Neural progenitor cell (in vitro differentiated cells): ENCODE results near the gene WDR55. TPM values are rescaled to one million over a fixed set of nuclear protein-coding genes. Genes with fewer than 3 reads are reported as not detected.
A peak's percentile ranks its signal among the peaks of the same experiment; 100 is the strongest.

Experiments
- DNase-seq: peaks from one replicate; pipeline ENCODE4 v3.0.0-alpha.2; 2016; ENCODE audit warnings: low spot score
- H2AFZ ChIP-seq: fragments of 200-600 bp; sonication (generic); replicated peaks from 2 replicates; pipeline ENCODE4 v1.6.1; 2016; ENCODE audit warnings: antibody characterized with exemption
- H3F3A ChIP-seq: fragments of 200-600 bp; sonication (generic); 2 replicates; pipeline ENCODE4 v1.6.1; 2016; ENCODE audit warnings: antibody characterized with exemption, low read depth
- H3K27ac ChIP-seq: fragments of 200-600 bp; sonication (generic); 2 replicates; pipeline ENCODE4 v1.5.1; 2016; ENCODE audit warnings: mild to moderate bottlenecking
- H3K27me3 ChIP-seq: fragments of 200-600 bp; sonication (generic); 2 replicates; pipeline ENCODE4 v1.6.1; 2016; ENCODE audit warnings: mild to moderate bottlenecking, moderate library complexity
- H3K36me3 ChIP-seq: fragments of 200-600 bp; sonication (generic); 2 replicates; pipeline ENCODE4 v1.5.1; 2016
- H3K4me1 ChIP-seq: fragments of 200-600 bp; sonication (generic); 2 replicates; pipeline ENCODE4 v1.6.1; 2016; ENCODE audit warnings: mixed run types
- H3K4me2 ChIP-seq: fragments of 200-600 bp; sonication (generic); 2 replicates; pipeline ENCODE4 v1.6.1; 2016
- H3K4me3 ChIP-seq: fragments of 200-600 bp; sonication (generic); 2 replicates; pipeline ENCODE4 v1.5.1; 2016
- H3K79me2 ChIP-seq: fragments of 200-600 bp; sonication (generic); 2 replicates; pipeline ENCODE4 v1.6.1; 2016; ENCODE audit warnings: low read depth
- H3K9ac ChIP-seq: fragments of 200-600 bp; sonication (generic); 2 replicates; pipeline ENCODE4 v1.6.1; 2016
- H3K9me3 ChIP-seq: fragments of 200-600 bp; sonication (generic); 2 replicates; pipeline ENCODE4 v1.5.1; 2016; ENCODE audit warnings: low read depth
- H4K20me1 ChIP-seq: fragments of 200-600 bp; sonication (generic); 2 replicates; pipeline ENCODE4 v1.6.1; 2016; ENCODE audit warnings: low read depth
- H3K27ac Mint-ChIP-seq: 3 replicates; pipeline ENCODE4 v1.8.0; 2021; ENCODE audit warnings: mixed read lengths
- H3K27me3 Mint-ChIP-seq: 2 replicates; pipeline ENCODE4 v1.8.0; 2022; ENCODE audit warnings: low read depth, mild to moderate bottlenecking, inconsistent platforms, moderate library complexity, mixed read lengths; ENCODE audit not compliant: insufficient read depth
- H3K36me3 Mint-ChIP-seq: 3 replicates; pipeline ENCODE4 v1.8.0; 2021; ENCODE audit warnings: mixed read lengths
- H3K4me1 Mint-ChIP-seq: 3 replicates; pipeline ENCODE4 v1.8.0; 2021; ENCODE audit warnings: mixed read lengths
- H3K4me3 Mint-ChIP-seq: 3 replicates; pipeline ENCODE4 v1.8.0; 2021; ENCODE audit warnings: mild to moderate bottlenecking, moderate library complexity, mixed read lengths
- H3K9me3 Mint-ChIP-seq: 3 replicates; pipeline ENCODE4 v1.8.0; 2020; ENCODE audit warnings: mixed read lengths
- CTCF ChIP-seq: fragments of 200-600 bp; sonication (generic); IDR thresholded peaks from 2 replicates; pipeline ENCODE4 v1.5.1; 2017; ENCODE audit warnings: antibody characterized with exemption, mild to moderate bottlenecking
- EZH2 ChIP-seq: fragments of 200-600 bp; sonication (generic); IDR thresholded peaks from 2 replicates; pipeline ENCODE4 v1.6.1; 2017; ENCODE audit warnings: antibody characterized with exemption, mild to moderate bottlenecking, moderate library complexity
- EZH2phosphoT487 ChIP-seq: fragments of 200-600 bp; sonication (generic); IDR thresholded peaks from 2 replicates; pipeline ENCODE4 v1.6.1; 2017; ENCODE audit warnings: antibody characterized with exemption
- total RNA-seq: library from RNA; depleted of rRNA; stranded (reverse); fragments of >200 nt; gene quantifications from 2 replicates; pipeline ENCODE4 v1.2.3, GENCODE V29; 2015; ENCODE audit warnings: low replicate concordance

The WDR55 gene
- total RNA-seq, 1 donor from 2014 or later: 6.9 TPM

GRCh38 chr5:140631036-140631417 is 33.7 kb upstream of the WDR55 start:
- Histone ChIP-seq H3K4me3 (no peak overlapping the region), H3K27ac (no peak overlapping the region), H2AFZ (no peak overlapping the region), H3K4me1 (no peaks in the 10 kb centered on the region), H3K9ac (no peak overlapping the region), H3K9me3 (peaks cover 13% of the 10 kb centered on the region), H3K27me3 (no peaks in the 10 kb centered on the region), H3K79me2 (no peaks in the 10 kb centered on the region), H4K20me1 (no peaks in the 10 kb centered on the region), H3K4me2 (no peak overlapping the region), H3K36me3 (no peaks in the 10 kb centered on the region), H3F3A (no peaks in the 10 kb centered on the region)
- peak overlapping the region; percentile 16 for H3K27ac Mint-ChIP-seq
- peaks cover 30% of the 10 kb centered on the region for H3K9me3 Mint-ChIP-seq
- no peak for DNase-seq
- peaks cover 5% of the 10 kb centered on the region for H3K36me3 Mint-ChIP-seq
- TF ChIP-seq CTCF (no peak), EZH2phosphoT487 (no peak), EZH2 (no peak)
- H3K4me3 Mint-ChIP-seq: no peak overlapping the region
- H3K4me1 Mint-ChIP-seq: no peaks in the 10 kb centered on the region
- peaks cover 5% of the 10 kb centered on the region for H3K27me3 Mint-ChIP-seq

- Mint-ChIP-seq H3K27me3 (peaks cover 6% of the 10 kb centered on the region), H3K9me3 (peaks cover 28% of the 10 kb centered on the region), H3K27ac (no peak overlapping the region), H3K36me3 (peaks cover 5% of the 10 kb centered on the region), H3K4me1 (no peaks in the 10 kb centered on the region), H3K4me3 (no peak overlapping the region)
- Histone ChIP-seq H3K9ac (no peak overlapping the region), H3K4me2 (no peak overlapping the region), H3K27ac (no peak overlapping the region), H3K4me1 (no peaks in the 10 kb centered on the region), H3K27me3 (no peaks in the 10 kb centered on the region), H3K9me3 (peaks cover 9% of the 10 kb centered on the region), H3K4me3 (no peak overlapping the region), H2AFZ (no peak overlapping the region), H3K36me3 (no peaks in the 10 kb centered on the region), H4K20me1 (no peaks in the 10 kb centered on the region), H3F3A (no peaks in the 10 kb centered on the region), H3K79me2 (no peaks in the 10 kb centered on the region)
- no peak for DNase-seq
- TF ChIP-seq CTCF: no peak
- TF ChIP-seq EZH2phosphoT487: no peak
- TF ChIP-seq EZH2: no peak
Measured at GRCh38 chr5:140631831-140632365, 32.8 kb upstream of the WDR55 start.

GRCh38 chr5:140632366-140633020 is 32.2 kb upstream of the WDR55 start:
- H3K27ac ChIP-seq: no peak overlapping the region
- TF ChIP-seq CTCF (no peak), EZH2 (no peak), EZH2phosphoT487 (no peak)
- H3K4me2 ChIP-seq: no peak overlapping the region
- peaks cover 3% of the 10 kb centered on the region for H3K9me3 ChIP-seq
- no peaks in the 10 kb centered on the region for H3K4me1 ChIP-seq
- DNase-seq: no peak
- no peaks in the 10 kb centered on the region for H3F3A ChIP-seq
- no peak overlapping the region for H2AFZ ChIP-seq
- no peaks in the 10 kb centered on the region for H3K4me1 Mint-ChIP-seq
- H3K9me3 Mint-ChIP-seq: peaks cover 24% of the 10 kb centered on the region
- H3K36me3 ChIP-seq: no peaks in the 10 kb centered on the region
- H3K4me3 Mint-ChIP-seq: no peak overlapping the region
- H4K20me1 ChIP-seq: no peaks in the 10 kb centered on the region
- H3K79me2 ChIP-seq: no peaks in the 10 kb centered on the region
- H3K4me3 ChIP-seq: no peak overlapping the region
- no peak overlapping the region for H3K9ac ChIP-seq
- no peaks in the 10 kb centered on the region for H3K27me3 ChIP-seq
- no peak overlapping the region for H3K27ac Mint-ChIP-seq
- H3K27me3 Mint-ChIP-seq: peaks cover 7% of the 10 kb centered on the region
- peaks cover 5% of the 10 kb centered on the region for H3K36me3 Mint-ChIP-seq
